Naive B cell (primary cell): Measurements from ENCODE around the gene NFATC2IP. TPM values are rescaled to one million over a fixed set of nuclear protein-coding genes. Genes with fewer than 3 reads are reported as not detected.
"Not testable (repeated sequence)": the region's sequence is repeated elsewhere in the genome, so short reads cannot be mapped to it uniquely, and the experiment has no call there.

ENCODE experiments used
- ATAC-seq, 2 donors: fragments of 150-1000 bp; cut with Tn5 transposase; 2 replicates each; pipeline ENCODE4 v1.10.0; 2021; ENCODE audit warnings: low read depth in 2 of 2, mild to moderate bottlenecking in 2 of 2, moderate library complexity in 2 of 2
- DNase-seq: peaks from one replicate; pipeline ENCODE4 v3.0.0; 2022
- H3K27ac Mint-ChIP-seq, 6 donors: one replicate each; pipeline ENCODE4 v1.8.0; 2020 to 2022; ENCODE audit warnings: mild to moderate bottlenecking in 6 of 6, mixed read lengths in 6 of 6, moderate library complexity in 5 of 6, inconsistent platforms in 2 of 6
- H3K27me3 Mint-ChIP-seq, 3 donors: one replicate each; pipeline ENCODE4 v1.8.0; 2021 to 2022; ENCODE audit warnings: mixed read lengths in 3 of 3, mild to moderate bottlenecking in 1 of 3
- H3K36me3 Mint-ChIP-seq, 2 donors: one replicate each; pipeline ENCODE4 v1.8.0; 2020 to 2022; ENCODE audit warnings: mixed read lengths in 2 of 2, inconsistent platforms in 1 of 2, mild to moderate bottlenecking in 1 of 2
- H3K4me1 Mint-ChIP-seq, 3 donors: one replicate each; pipeline ENCODE4 v1.8.0; 2020 to 2022; ENCODE audit warnings: mixed read lengths in 3 of 3, inconsistent platforms in 1 of 3, mild to moderate bottlenecking in 1 of 3, moderate library complexity in 1 of 3
- H3K4me3 Mint-ChIP-seq, 8 donors: one replicate each; pipeline ENCODE4 v1.8.0; 2020 to 2022; ENCODE audit warnings: mild to moderate bottlenecking in 8 of 8, mixed read lengths in 8 of 8, moderate library complexity in 8 of 8, inconsistent platforms in 2 of 8
- H3K9me3 Mint-ChIP-seq, 7 donors: one replicate each; pipeline ENCODE4 v1.8.0; 2020 to 2022; ENCODE audit warnings: mixed read lengths in 7 of 7, mild to moderate bottlenecking in 5 of 7, inconsistent platforms in 2 of 7, moderate library complexity in 1 of 7
- polyA plus RNA-seq, 6 donors: library from polyadenylated mRNA; unstranded; fragments of 300-500 nt; fragmentation: Illumina TruSeq; gene quantifications; one replicate each; pipeline ENCODE4 v1.2.3, GENCODE V29; 2021; ENCODE audit warnings: low read depth in 6 of 6

Gene NFATC2IP
- polyA plus RNA-seq, 6 donors from 2014 or later = 17.8 to 32.2 (median 24.2) TPM

DNA sequence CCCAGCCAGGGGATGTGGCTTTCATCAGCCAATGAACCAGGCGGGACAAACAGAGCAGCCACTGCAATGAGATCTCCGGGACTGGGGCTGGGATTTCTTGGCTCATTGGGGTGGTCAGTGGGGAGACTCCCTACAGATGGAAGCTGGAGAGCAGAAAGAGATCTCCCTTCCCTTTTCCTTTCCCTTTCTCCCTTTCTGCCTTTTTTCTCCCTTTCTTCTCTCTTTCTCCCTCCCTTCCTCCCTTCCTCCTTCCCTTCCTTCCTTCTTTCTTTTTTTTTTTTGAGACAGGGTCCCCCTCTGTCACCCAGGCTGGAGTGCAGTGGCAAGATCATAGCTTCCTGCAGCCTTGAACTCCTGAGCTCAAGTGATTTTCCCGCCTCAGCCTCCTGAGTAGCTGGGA is 48.1 kb downstream of the NFATC2IP start:
- Mint-ChIP-seq H3K9me3 (no peaks in the 10 kb centered on the region), H3K27me3 (peaks cover 3 to 10% (median 7%) of the 10 kb centered on the region in 3 donors), H3K4me1 (peaks cover 10 to 15% (median 14%) of the 10 kb centered on the region in 3 donors), H3K36me3 (no peaks in the 10 kb centered on the region), H3K4me3 (peak overlapping the region in 1 of 8 donors; percentile 65), H3K27ac (peak overlapping the region in 2 of 6 donors; percentile 33 to 87)
- DNase-seq = no peak
- no peak for ATAC-seq

DNA sequence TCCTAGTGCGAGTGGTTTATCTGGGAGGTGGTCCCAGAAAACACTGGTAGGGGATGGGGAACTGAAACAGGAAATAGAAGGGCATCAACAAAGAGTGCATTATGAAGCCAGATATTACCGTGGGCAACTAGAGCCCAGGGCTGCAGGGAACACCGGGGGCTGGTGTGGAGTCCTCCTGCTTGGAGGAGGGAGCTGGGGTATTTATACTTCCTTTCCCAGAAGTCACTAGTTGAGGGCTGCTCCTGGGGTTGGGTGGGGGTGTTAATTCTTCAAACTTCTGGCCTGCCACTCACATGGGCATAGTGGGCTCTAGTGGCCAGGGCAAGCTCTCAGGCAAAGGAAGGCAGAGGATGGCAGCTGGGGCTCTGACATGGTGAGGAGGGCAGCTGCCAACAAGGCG is 48.8 kb downstream of the NFATC2IP start:
- Mint-ChIP-seq H3K27ac (peak overlapping the region in 5 of 6 donors; percentile 33 to 91 (median 79)), H3K4me1 (peaks cover 10 to 15% (median 14%) of the 10 kb centered on the region in 3 donors)

GRCh38 chr16:29000019-29000418 is 49.3 kb downstream of the NFATC2IP start:
- H3K27me3 Mint-ChIP-seq = peaks cover 8 to 16% (median 13%) of the 10 kb centered on the region in 3 donors
- no peak overlapping the region for H3K4me3 Mint-ChIP-seq
- H3K4me1 Mint-ChIP-seq = peaks cover 10 to 15% (median 14%) of the 10 kb centered on the region in 3 donors
- H3K9me3 Mint-ChIP-seq = no peaks in the 10 kb centered on the region
- no peak overlapping the region for H3K27ac Mint-ChIP-seq
- no peak for DNase-seq
- H3K36me3 Mint-ChIP-seq = no peaks in the 10 kb centered on the region
- ATAC-seq = no peak

More for the DNA sequence above, 48.8 kb downstream of the NFATC2IP start:
- Mint-ChIP-seq H3K4me3 (peak overlapping the region in 2 of 8 donors; percentile 4 to 22), H3K9me3 (no peaks in the 10 kb centered on the region), H3K27me3 (peaks cover 4 to 12% (median 8%) of the 10 kb centered on the region in 3 donors), H3K36me3 (no peaks in the 10 kb centered on the region)
- DNase-seq (no peak), ATAC-seq (peak in 1 of 2 donors; percentile 44)

DNA sequence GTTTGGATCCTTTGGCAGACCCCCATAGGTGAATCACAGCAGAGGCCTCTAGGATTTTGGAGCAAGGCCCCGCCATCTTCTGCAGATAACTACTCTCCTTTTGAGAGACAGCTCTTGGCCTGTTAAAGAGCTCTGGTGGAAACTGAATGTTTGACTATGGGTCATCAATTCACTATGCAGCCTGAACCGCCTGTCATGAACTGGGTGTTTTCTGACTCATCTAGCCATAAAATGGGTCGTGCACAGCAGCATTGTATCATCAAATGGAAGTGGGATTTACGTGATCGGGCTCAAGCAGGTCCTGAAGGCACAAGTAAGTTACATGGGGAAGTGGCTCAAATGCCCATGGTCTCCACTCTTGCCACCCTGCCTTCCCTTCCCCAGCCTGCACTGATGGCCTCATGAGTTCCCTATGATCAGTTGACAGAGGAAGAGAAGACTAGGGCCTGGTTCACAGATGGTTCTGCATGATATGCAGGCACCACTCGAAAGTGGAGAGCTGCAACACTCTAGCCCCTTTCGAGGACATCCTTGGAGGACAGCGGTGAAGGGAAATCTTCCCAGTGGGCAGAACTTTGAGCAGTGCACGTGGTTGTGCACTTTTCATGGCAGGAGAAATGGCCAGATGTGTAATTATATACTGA is 53.9 kb downstream of the NFATC2IP start:
- not testable (repeated sequence) for H3K36me3 Mint-ChIP-seq, H3K9me3 Mint-ChIP-seq, H3K4me1 Mint-ChIP-seq, DNase-seq, ATAC-seq, H3K27ac Mint-ChIP-seq
- Mint-ChIP-seq H3K4me3 (peak overlapping the region in 1 of 8 donors; percentile 4), H3K27me3 (peaks cover 20 to 48% (median 34%) of the 10 kb centered on the region in 3 donors)

- Mint-ChIP-seq H3K4me1 (peaks cover 0 to 5% (median 4%) of the 10 kb centered on the region in 3 donors), H3K36me3 (no peaks in the 10 kb centered on the region), H3K9me3 (no peaks in the 10 kb centered on the region), H3K27ac (no peak overlapping the region), H3K27me3 (peaks cover 20 to 48% (median 27%) of the 10 kb centered on the region in 3 donors), H3K4me3 (no peak overlapping the region)
- ATAC-seq (no peak), DNase-seq (no peak)
Observed at GRCh38 chr16:29007730-29008593, 57.2 kb downstream of the NFATC2IP start.

DNA sequence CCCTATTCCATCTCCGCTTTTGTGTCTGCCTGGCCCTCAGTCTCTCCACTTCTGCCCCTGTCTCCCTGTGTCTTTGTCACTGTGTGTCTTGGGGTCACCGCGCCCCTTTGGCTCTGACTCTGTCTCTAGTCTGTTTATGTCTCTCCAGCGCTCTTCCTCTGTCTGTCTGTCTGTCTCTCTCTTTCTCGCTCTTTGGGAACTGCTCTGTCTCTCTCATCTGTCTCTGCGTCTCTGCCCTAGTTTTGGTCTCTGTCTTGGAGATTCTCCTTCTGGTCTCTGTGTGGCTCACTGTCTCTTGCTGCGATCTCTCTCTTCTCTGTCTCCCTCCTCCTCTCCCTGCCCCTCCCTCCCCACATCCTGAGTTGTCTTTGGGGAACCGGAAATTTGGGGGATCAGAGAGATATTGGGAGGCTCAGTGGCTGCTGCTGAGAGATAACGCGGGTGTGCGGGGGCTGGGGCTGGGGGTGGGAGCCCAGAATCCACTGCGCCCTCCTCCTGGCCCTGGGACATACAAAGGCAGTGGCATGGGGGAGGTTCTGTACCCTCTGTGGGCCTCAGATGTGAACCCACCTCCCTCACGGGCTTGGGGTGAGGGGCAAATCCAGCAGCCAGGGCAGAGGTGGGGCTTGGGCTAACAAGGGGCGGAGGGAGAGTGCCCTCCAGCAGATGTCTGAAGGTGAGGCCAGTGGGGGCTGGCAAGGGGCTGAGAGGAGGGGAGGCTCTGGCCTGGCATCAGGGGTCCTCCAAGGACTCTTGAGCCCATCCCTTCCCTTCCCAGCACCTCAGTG is 58.5 kb downstream of the NFATC2IP start:
- Mint-ChIP-seq H3K36me3 (no peaks in the 10 kb centered on the region), H3K27ac (no peak overlapping the region), H3K4me3 (no peak overlapping the region), H3K27me3 (peaks cover 20 to 45% (median 27%) of the 10 kb centered on the region in 3 donors), H3K9me3 (no peaks in the 10 kb centered on the region), H3K4me1 (peaks cover 0 to 5% (median 4%) of the 10 kb centered on the region in 3 donors)
- DNase-seq (no peak), ATAC-seq (no peak)

- H3K9me3 Mint-ChIP-seq = peaks cover 0 to 3% (median 0%) of the 10 kb centered on the region in 7 donors
- H3K4me1 Mint-ChIP-seq = peaks cover 0 to 5% (median 4%) of the 10 kb centered on the region in 3 donors
- ATAC-seq (no peak), DNase-seq (no peak)
- H3K4me3 Mint-ChIP-seq = no peak overlapping the region
- H3K27me3 Mint-ChIP-seq = peaks cover 17 to 40% (median 23%) of the 10 kb centered on the region in 3 donors
- no peaks in the 10 kb centered on the region for H3K36me3 Mint-ChIP-seq
- H3K27ac Mint-ChIP-seq = no peak overlapping the region
Observed at GRCh38 chr16:29009838-29010166, 59.1 kb downstream of the NFATC2IP start.

- no peak for DNase-seq
- ATAC-seq = no peak
- Mint-ChIP-seq H3K27me3 (peaks cover 12 to 28% (median 13%) of the 10 kb centered on the region in 3 donors), H3K36me3 (no peaks in the 10 kb centered on the region), H3K9me3 (peaks cover 0 to 3% (median 0%) of the 10 kb centered on the region in 7 donors), H3K27ac (peak overlapping the region in 1 of 6 donors; percentile 21), H3K4me3 (no peak overlapping the region), H3K4me1 (peaks cover 0 to 5% (median 4%) of the 10 kb centered on the region in 3 donors)
Observed at GRCh38 chr16:29011112-29011511, 60.4 kb downstream of the NFATC2IP start.

GRCh38 chr16:29011851-29012250 is 61.1 kb downstream of the NFATC2IP start:
- no peak for DNase-seq
- peaks cover 10 to 24% (median 12%) of the 10 kb centered on the region in 3 donors for H3K27me3 Mint-ChIP-seq

DNA sequence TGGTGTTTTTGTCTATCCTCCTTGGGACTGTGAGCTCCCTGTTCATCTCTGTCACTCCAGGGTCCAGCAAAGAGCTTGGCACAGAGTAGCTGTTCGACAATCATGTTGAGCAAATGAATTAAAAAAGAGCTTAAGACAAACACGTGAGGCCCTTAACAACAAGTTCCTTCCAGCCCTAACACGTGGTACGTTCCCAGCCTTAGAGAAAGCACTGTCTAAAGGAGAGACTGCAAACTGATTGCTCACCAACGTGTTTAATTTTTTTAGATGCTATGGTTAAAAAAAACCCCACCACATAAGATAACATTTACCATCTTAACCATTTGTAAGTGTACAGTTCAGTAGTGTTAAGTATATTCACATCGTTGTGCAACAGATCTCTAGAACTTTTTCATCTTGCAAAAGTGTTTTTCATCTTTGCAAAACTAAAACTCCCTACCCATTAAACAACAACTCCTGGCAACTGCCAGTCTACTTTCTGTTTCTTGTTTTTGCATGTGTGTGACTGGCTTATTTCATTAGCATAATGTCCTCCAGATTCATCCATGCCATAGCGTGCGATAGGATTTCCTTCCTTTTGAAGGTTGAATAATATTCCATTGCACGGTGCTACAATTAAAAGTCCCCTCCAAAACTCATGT is 62.3 kb downstream of the NFATC2IP start:
- no peak overlapping the region for H3K4me3 Mint-ChIP-seq
- ATAC-seq (no peak), DNase-seq (no peak)
- H3K27ac Mint-ChIP-seq = peak overlapping the region in 1 of 6 donors; percentile 84
- peaks cover 8 to 22% (median 10%) of the 10 kb centered on the region in 3 donors for H3K27me3 Mint-ChIP-seq
- H3K9me3 Mint-ChIP-seq = peaks cover 0 to 3% (median 0%) of the 10 kb centered on the region in 7 donors
- H3K4me1 Mint-ChIP-seq = peaks cover 0 to 5% (median 4%) of the 10 kb centered on the region in 3 donors
- no peaks in the 10 kb centered on the region for H3K36me3 Mint-ChIP-seq

More at GRCh38 chr16:29011851-29012250, 61.1 kb downstream of the NFATC2IP start:
- no peak for ATAC-seq
- Mint-ChIP-seq H3K9me3 (peaks cover 0 to 3% (median 0%) of the 10 kb centered on the region in 7 donors), H3K4me3 (peak overlapping the region in 1 of 8 donors; percentile 22), H3K27ac (no peak overlapping the region), H3K4me1 (peaks cover 0 to 5% (median 4%) of the 10 kb centered on the region in 3 donors), H3K36me3 (no peaks in the 10 kb centered on the region)

GRCh38 chr16:29014561-29015069 is 63.9 kb downstream of the NFATC2IP start:
- no peak for ATAC-seq
- H3K9me3 Mint-ChIP-seq = peaks cover 0 to 3% (median 0%) of the 10 kb centered on the region in 7 donors
- H3K27me3 Mint-ChIP-seq = peaks cover 0 to 11% (median 0%) of the 10 kb centered on the region in 3 donors
- DNase-seq = no peak
- no peaks in the 10 kb centered on the region for H3K4me1 Mint-ChIP-seq
- H3K4me3 Mint-ChIP-seq = no peak overlapping the region
- H3K36me3 Mint-ChIP-seq = no peaks in the 10 kb centered on the region
- no peak overlapping the region for H3K27ac Mint-ChIP-seq
